Fibroblast of mammary gland (primary cell): ENCODE data around the gene PI4KA.
"Not testable (repeated sequence)": the region's sequence is repeated elsewhere in the genome, so short reads cannot be mapped to it uniquely, and the experiment has no call there.

Source experiments
- DNase-seq: peaks from one replicate; pipeline ENCODE4 v3.0.0-alpha.2; 2010; ENCODE audit warnings: low read depth
- H3K4me3 ChIP-seq: 2 replicates; pipeline ENCODE4 v1.5.1; 2011; ENCODE audit warnings: low read depth, mild to moderate bottlenecking, low read length, moderate library complexity; ENCODE audit not compliant: control insufficient read depth
- TF ChIP-seq, protein P1 (sequence below): conservative IDR thresholded peaks from 2 replicates; pipeline ENCODE4 v1.5.1; 2011; ENCODE audit warnings: low read depth, low read length, inconsistent platforms; ENCODE audit not compliant: control insufficient read depth, insufficient read depth

Gene PI4KA

DNA sequence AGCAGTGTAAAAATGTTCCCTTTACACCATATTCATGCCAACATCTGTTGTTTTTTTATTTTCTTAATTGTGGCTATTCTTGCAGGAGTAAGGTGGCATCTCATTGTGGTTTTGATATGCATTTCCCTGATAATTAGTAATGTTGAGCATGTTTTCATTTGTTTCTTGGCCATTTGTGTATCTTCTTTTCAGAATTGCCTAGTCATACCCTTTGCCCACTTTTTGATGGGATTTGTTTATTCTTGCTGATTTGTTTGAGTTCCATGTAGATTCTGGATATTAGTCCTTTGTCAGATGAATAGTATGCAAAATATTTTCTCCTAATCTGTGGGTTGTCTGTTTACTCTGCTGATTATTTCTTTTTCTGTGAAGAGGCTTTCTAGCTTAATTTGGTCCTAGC is 183.6 kb downstream of the PI4KA start:
- DNase-seq: no peak
- TF ChIP-seq, protein P1, sequence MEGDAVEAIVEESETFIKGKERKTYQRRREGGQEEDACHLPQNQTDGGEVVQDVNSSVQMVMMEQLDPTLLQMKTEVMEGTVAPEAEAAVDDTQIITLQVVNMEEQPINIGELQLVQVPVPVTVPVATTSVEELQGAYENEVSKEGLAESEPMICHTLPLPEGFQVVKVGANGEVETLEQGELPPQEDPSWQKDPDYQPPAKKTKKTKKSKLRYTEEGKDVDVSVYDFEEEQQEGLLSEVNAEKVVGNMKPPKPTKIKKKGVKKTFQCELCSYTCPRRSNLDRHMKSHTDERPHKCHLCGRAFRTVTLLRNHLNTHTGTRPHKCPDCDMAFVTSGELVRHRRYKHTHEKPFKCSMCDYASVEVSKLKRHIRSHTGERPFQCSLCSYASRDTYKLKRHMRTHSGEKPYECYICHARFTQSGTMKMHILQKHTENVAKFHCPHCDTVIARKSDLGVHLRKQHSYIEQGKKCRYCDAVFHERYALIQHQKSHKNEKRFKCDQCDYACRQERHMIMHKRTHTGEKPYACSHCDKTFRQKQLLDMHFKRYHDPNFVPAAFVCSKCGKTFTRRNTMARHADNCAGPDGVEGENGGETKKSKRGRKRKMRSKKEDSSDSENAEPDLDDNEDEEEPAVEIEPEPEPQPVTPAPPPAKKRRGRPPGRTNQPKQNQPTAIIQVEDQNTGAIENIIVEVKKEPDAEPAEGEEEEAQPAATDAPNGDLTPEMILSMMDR: no peak
- no peak overlapping the region for H3K4me3 ChIP-seq

DNA sequence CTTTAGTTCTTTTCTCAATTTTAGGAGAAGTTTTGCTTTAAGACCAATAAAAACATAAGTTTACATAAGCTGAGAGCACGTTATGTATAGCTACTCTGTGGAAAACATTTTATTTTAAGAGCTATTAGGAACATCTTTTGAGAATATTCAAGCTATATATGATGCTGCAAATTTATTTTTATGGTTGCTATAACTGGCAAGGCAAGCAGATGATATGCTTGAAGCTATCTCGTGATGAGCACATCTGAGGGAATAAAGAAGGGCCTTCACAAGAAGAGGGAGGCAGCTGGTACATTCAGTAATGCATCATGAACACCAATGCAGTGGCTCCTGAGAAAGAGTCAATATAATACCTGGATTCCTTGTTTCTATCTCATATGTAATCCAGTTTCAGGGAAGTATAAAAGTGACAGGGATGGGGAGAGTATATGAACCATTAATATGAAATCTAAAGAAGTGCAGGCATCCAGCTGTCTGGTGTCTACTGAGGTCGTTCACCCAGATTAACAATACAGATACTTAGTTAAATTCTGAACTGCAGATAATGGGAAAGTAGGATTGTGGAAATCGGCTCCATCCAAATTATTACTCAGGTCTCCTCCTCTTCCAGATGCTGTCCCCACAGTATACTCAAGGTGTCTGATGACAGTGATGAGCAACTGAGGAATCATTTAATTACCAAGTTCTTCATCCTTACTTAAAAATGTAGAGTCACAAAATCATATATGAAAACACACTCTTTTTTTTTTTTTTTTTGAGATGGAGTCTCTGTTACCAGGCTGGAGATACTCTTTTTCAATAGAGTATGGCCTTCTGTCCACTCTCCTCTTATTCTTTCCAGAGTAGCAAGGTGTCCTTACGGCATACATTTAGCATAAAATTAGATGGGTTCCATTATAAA is 185.1 kb downstream of the PI4KA start:
- TF ChIP-seq, protein P1: no peak
- DNase-seq: no peak
- no peak overlapping the region for H3K4me3 ChIP-seq

DNA sequence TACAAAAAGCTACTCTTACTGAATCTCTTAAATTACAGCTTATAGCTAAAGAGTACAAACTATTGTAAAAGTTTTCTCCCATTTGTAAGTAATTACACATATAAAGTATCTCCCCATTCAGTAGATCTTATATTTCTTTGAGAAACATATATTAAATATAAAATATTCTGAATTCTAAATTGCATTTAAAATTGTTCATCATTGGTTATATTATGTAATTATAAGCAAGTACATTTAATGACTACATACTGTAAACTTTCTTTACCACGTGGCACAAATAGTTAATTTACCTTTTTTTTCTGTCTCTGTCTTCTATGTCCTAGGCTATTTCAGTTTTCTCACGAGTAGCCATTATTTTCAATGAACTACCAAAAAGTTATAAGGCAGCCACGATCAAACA is 185.9 kb downstream of the PI4KA start:
- DNase-seq: no peak
- H3K4me3 ChIP-seq: no peak overlapping the region
- TF ChIP-seq, protein P1: no peak

DNA sequence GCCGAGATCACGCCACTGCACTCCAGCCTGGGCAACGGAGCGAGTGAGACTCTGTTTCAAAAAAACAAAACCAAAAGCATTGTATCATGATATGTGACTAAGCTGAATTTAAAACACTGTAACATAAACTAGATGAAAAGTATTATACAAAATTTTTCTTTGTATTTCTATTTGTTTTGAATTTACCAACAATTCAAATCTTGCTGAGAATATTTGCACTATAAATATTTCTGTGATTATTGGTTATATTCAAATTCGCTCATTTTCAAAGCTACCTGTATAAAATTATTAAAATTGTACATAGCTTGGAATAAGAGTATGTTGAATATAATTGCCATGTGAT is 186.6 kb downstream of the PI4KA start:
- no peak for DNase-seq
- H3K4me3 ChIP-seq: no peak overlapping the region
- TF ChIP-seq, protein P1: no peak

DNA sequence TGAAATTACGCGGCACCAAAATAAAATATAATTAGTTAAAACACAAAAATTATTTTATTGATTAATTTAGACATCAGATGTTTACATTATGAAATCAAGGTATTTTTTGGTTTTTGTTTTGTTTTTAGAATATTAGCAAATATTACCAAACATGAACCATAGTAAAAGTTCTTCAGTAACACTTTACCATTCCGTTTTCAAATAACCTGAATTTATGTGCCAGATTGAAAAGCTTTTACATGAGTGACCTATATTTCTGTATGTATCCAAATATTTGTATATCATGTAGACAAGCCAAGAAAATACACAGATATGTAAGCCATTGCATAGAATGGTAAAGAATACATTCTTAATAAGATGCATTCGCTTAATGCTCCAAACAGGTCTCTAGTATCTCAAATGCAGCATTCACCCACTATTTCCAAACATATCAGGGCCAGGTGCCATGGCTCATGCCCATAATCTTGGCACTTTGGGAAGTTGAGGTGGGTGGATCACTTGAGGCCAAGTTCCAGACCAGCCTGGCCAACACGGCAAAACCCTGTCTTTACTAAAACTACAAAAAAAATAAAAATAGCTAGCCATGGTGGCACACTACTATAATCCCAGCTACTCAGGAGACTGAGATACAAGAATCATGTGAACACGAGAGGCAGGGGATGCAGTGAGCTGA is 187.1 kb downstream of the PI4KA start:
- DNase-seq: no peak
- TF ChIP-seq, protein P1: no peak
- H3K4me3 ChIP-seq: no peak overlapping the region

DNA sequence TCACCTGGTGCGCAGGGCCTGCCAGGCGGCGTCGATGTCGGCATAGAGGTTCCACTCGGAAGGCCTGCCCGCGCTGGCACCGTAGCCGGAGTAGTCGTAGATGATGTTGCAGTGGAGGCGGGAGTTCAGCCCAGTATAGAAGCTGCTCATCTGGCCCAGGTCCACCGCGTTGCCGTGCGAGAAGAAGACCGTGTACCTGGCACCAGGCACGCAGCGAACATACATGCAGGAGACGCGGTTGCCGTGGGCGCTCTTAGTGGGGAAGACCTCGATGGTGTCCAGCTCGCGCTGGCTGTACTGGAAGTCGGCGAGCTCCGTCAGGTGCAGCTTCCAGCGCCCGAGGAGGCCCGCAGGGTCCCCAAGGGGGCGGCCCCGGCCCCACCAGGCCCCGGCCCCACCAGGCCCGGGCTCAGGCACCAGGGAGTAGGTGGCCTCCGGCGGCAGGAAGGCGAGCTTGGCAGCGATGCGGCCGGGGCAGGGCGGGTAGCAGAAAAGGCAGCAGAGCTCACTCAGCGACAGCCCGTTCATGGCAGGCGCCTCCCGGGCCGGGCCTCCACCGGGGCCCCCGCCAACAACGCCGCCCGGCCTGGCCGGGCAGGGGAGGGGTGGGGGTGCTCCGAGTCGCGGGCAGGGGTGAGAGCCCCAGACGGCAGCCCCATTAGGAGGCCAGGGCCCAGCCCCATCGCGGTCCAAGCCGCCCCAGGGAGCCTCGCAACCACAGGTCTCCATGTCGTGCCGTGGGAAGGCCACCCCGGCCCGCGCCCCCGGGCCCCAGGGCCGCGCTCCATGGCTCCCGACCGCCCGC is 188.0 kb downstream of the PI4KA start:
- DNase-seq, H3K4me3 ChIP-seq: not testable (repeated sequence)

DNA sequence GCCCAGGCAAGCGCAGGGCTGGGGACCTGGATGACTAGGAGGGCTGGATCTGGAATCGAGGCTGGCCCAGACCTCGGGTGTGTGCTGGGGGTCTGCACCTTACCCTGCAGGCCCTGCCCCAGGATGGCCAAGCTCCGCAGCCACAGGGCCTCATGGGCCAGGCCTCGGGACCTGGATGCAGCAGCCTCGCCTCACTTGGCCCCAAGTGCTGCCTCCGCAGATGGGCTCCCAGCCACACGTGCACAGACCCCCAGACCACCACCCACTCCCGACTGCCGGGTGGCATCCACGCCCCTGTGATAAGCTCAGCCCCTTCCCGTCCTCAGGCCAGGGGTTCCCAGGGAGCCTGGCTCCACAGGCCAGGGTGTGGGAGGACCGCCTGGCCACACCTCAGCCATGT is 188.7 kb downstream of the PI4KA start:
- not testable (repeated sequence) for DNase-seq, H3K4me3 ChIP-seq

DNA sequence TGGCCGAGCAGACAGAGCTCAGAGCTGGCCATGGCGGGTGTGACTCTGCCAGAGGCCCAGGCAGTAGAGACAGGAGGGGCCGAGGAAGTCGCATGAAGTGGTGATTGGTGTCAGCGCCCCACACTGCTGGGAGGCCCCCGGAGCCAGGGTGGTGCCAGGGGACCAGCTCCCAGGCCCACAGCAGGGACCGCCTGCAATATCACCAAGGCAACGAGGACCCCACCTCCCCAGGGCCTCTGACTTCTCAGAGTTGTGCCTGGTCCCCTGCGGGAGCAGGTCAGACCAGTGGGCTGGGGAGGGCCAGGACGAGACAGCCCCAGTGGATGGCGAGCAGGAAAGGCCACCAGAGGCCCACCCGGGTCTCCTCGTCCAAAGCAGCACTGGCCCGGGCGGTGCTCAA is 189.1 kb downstream of the PI4KA start:
- not testable (repeated sequence) for DNase-seq, H3K4me3 ChIP-seq

DNA sequence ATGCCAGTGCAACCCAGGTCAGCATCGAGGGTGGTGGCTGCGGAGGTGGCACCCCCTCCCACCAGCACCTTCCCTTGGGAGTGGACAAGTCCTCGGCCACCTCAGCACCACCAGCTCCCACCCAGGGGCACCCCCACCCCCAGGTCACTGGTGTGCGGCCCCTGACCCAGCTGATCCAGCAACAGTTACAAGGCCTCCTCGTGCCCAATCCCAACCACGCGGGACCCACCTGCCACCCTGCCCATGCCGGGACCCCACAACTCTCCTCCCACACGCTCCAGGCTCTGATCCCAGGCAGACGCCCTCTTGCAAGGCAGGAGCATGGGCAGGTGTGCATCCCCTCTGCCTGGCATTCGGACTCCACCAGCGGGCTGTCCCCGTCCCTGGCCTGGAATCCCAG is 189.8 kb downstream of the PI4KA start:
- not testable (repeated sequence) for H3K4me3 ChIP-seq, DNase-seq

DNA sequence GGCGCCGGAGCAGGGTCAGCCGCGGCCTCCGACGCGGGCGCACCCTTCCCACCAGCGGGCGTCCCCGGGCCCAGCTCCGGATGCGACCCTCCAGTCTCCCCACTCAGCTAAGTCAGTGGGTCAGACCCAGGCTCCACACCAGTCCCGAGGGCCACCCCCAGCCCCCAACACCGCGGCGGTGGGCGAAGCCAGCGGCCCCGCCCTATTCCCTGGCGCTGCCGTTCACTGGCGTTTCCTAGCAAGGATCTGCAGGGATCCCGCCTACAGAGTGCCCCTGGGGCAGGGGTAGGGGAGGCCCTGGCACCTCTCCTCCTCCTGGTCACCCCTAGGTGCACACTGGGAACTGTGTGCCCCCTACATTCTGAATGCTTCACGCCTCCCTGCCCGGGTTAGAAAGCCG is 190.4 kb downstream of the PI4KA start:
- not testable (repeated sequence) for DNase-seq, H3K4me3 ChIP-seq

DNA sequence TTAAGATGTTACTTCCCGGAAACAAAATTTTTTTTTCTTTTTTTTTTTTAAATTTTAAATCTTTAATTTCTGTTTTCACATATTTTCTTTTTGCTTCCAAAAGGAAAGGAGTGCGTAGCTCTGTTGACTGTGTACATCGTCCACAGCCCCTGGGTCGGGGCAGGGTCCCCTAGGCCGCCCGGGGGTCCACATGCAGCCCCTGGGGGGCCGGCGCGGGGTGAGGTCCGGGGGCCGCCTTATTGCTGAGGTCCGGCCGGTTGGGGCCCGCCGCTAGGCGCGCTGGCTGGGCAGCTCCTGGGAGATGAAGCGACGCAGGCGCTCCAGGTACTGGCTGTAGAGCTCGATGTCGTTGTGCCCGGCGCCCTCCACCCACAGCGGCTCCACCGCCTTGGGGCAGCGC is 191.1 kb downstream of the PI4KA start:
- not testable (repeated sequence) for DNase-seq

More for the DNA sequence above, 191.1 kb downstream of the PI4KA start:
- not testable (repeated sequence) for H3K4me3 ChIP-seq
